CD4-positive, CD25-positive, alpha-beta regulatory T cell (primary cell): Measurements from ENCODE around the gene IMMP2L. TPM values are rescaled to one million over a fixed set of nuclear protein-coding genes. Genes with fewer than 3 reads are reported as not detected.

Experiments used
- ATAC-seq, 2 donors: fragments of 150-1000 bp; cut with Tn5 transposase; one replicate each; pipeline ENCODE4 v1.10.0; 2021; ENCODE audit warnings: low read depth in 2 of 2, moderate number of reproducible peaks in 2 of 2, moderate library complexity in 1 of 2
- DNase-seq, 3 donors: peaks; one replicate each; pipeline versions ENCODE4 v3.0.0 to v3.0.0-alpha.2; 2012 to 2022; ENCODE audit warnings: mixed read lengths in 1 of 3
- H3K27ac ChIP-seq: one replicate; pipeline ENCODE4 v1.7.0; 2013; ENCODE audit warnings: mild to moderate bottlenecking, low read length; ENCODE audit not compliant: insufficient read depth, poor library complexity, severe bottlenecking
- H3K27me3 ChIP-seq: one replicate; pipeline ENCODE4 v1.7.0; 2013; ENCODE audit warnings: low read length; ENCODE audit not compliant: control insufficient read depth, insufficient read depth
- H3K36me3 ChIP-seq: one replicate; pipeline ENCODE4 v1.7.0; 2013; ENCODE audit warnings: mild to moderate bottlenecking, low read length, moderate library complexity; ENCODE audit not compliant: control insufficient read depth, insufficient read depth
- H3K4me1 ChIP-seq: 2 replicates; pipeline ENCODE4 v1.7.0; 2013; ENCODE audit warnings: mild to moderate bottlenecking, low read length; ENCODE audit not compliant: insufficient read depth, control insufficient read depth, poor library complexity, severe bottlenecking
- H3K4me3 ChIP-seq: one replicate; pipeline ENCODE4 v1.7.0; 2013; ENCODE audit warnings: low read depth, mild to moderate bottlenecking, low read length, moderate library complexity
- H3K9me3 ChIP-seq, 2 experiments: 1 replicate in 1 of 2; 2 replicates in 1 of 2; pipeline ENCODE4 v1.7.0; 2013; ENCODE audit warnings: low read length in 2 of 2, mild to moderate bottlenecking in 1 of 2, moderate library complexity in 1 of 2; ENCODE audit not compliant: control insufficient read depth in 2 of 2
- H3K27ac Mint-ChIP-seq, 3 donors: one replicate each; pipeline ENCODE4 v1.8.0; 2020 to 2022; ENCODE audit warnings: mild to moderate bottlenecking in 3 of 3, mixed read lengths in 3 of 3, moderate library complexity in 2 of 3
- H3K27me3 Mint-ChIP-seq: one replicate; pipeline ENCODE4 v1.8.0; 2022; ENCODE audit warnings: mild to moderate bottlenecking, mixed read lengths
- H3K36me3 Mint-ChIP-seq: one replicate; pipeline ENCODE4 v1.8.0; 2020; ENCODE audit warnings: mixed read lengths
- H3K4me1 Mint-ChIP-seq, 4 donors: one replicate each; pipeline ENCODE4 v1.8.0; 2020 to 2022; ENCODE audit warnings: mixed read lengths in 4 of 4, mild to moderate bottlenecking in 1 of 4
- H3K4me3 Mint-ChIP-seq, 4 donors: one replicate each; pipeline ENCODE4 v1.8.0; 2020 to 2022; ENCODE audit warnings: mild to moderate bottlenecking in 4 of 4, mixed read lengths in 4 of 4, moderate library complexity in 3 of 4
- H3K9me3 Mint-ChIP-seq, 7 donors: one replicate each; pipeline ENCODE4 v1.8.0; 2020 to 2022; ENCODE audit warnings: mixed read lengths in 7 of 7, mild to moderate bottlenecking in 3 of 7, moderate library complexity in 2 of 7
- polyA plus RNA-seq, 4 donors: library from polyadenylated mRNA; unstranded; fragments of 300-500 nt; fragmentation: Illumina TruSeq; gene quantifications; one replicate each; pipeline ENCODE4 v1.2.3, GENCODE V29; 2021
- total RNA-seq: library from RNA; stranded (reverse); gene quantifications from one replicate; pipeline ENCODE4 v1.2.3, GENCODE V29; 2022

The IMMP2L gene
- total and polyA plus RNA-seq, 5 donors from 2014 or later = 8.9 to 23.8 (median 17.1) TPM

- no peaks in the 10 kb centered on the region for H3K27me3 Mint-ChIP-seq
- no peaks in the 10 kb centered on the region for H3K36me3 ChIP-seq
- peaks cover 0 to 2% (median 0%) of the 10 kb centered on the region in 7 donors for H3K9me3 Mint-ChIP-seq
- no peak overlapping the region for H3K4me3 ChIP-seq
- no peak overlapping the region for H3K27ac Mint-ChIP-seq
- H3K4me3 Mint-ChIP-seq = no peak overlapping the region
- no peaks in the 10 kb centered on the region for H3K4me1 ChIP-seq
- no peak overlapping the region for H3K27ac ChIP-seq
- H3K36me3 Mint-ChIP-seq = peaks cover 4% of the 10 kb centered on the region
- ATAC-seq (no peak), DNase-seq (no peak)
- H3K4me1 Mint-ChIP-seq = peaks cover 2 to 17% (median 13%) of the 10 kb centered on the region in 4 donors
- H3K9me3 ChIP-seq = no peaks in the 10 kb centered on the region
- no peaks in the 10 kb centered on the region for H3K27me3 ChIP-seq
Measured at GRCh38 chr7:110988890-110989501, 573.3 kb downstream of the IMMP2L start.

GRCh38 chr7:110988348-110988747, 573.9 kb downstream of the IMMP2L start:
- H3K27ac ChIP-seq = no peak overlapping the region
- H3K27ac Mint-ChIP-seq = no peak overlapping the region
- ATAC-seq (no peak), DNase-seq (no peak)
- H3K27me3 Mint-ChIP-seq = no peaks in the 10 kb centered on the region
- no peaks in the 10 kb centered on the region for H3K36me3 ChIP-seq
- H3K36me3 Mint-ChIP-seq = peaks cover 4% of the 10 kb centered on the region
- H3K4me3 Mint-ChIP-seq = no peak overlapping the region
- H3K4me1 Mint-ChIP-seq = peaks cover 0 to 11% (median 7%) of the 10 kb centered on the region in 4 donors
- H3K4me1 ChIP-seq = no peaks in the 10 kb centered on the region
- no peaks in the 10 kb centered on the region for H3K9me3 ChIP-seq
- H3K9me3 Mint-ChIP-seq = peaks cover 0 to 2% (median 0%) of the 10 kb centered on the region in 7 donors
- H3K4me3 ChIP-seq = no peak overlapping the region
- no peaks in the 10 kb centered on the region for H3K27me3 ChIP-seq

- DNase-seq (no peak), ATAC-seq (no peak)
- no peak overlapping the region for H3K27ac ChIP-seq
Measured at GRCh38 chr7:110987127-110987693, 575.1 kb downstream of the IMMP2L start.

GRCh38 chr7:110983822-110984456, 578.4 kb downstream of the IMMP2L start:
- Mint-ChIP-seq H3K27me3 (no peaks in the 10 kb centered on the region), H3K9me3 (peaks cover 0 to 2% (median 0%) of the 10 kb centered on the region in 7 donors), H3K4me1 (peaks cover 0 to 9% (median 2%) of the 10 kb centered on the region in 4 donors), H3K4me3 (no peak overlapping the region), H3K36me3 (peaks cover 4% of the 10 kb centered on the region), H3K27ac (no peak overlapping the region)
- no peak overlapping the region for H3K27ac ChIP-seq
- no peaks in the 10 kb centered on the region for H3K27me3 ChIP-seq
- DNase-seq (no peak), ATAC-seq (no peak)
- no peaks in the 10 kb centered on the region for H3K36me3 ChIP-seq
- no peaks in the 10 kb centered on the region for H3K9me3 ChIP-seq
- H3K4me1 ChIP-seq = no peaks in the 10 kb centered on the region
- H3K4me3 ChIP-seq = no peak overlapping the region

More at GRCh38 chr7:110987127-110987693, 575.1 kb downstream of the IMMP2L start:
- no peak overlapping the region for H3K27ac Mint-ChIP-seq
- Histone ChIP-seq H3K27me3 (no peaks in the 10 kb centered on the region), H3K4me3 (no peak overlapping the region), H3K9me3 (no peaks in the 10 kb centered on the region), H3K4me1 (no peaks in the 10 kb centered on the region), H3K36me3 (no peaks in the 10 kb centered on the region)
- H3K4me3 Mint-ChIP-seq = no peak overlapping the region
- H3K27me3 Mint-ChIP-seq = no peaks in the 10 kb centered on the region
- peaks cover 0 to 6% (median under 1%) of the 10 kb centered on the region in 4 donors for H3K4me1 Mint-ChIP-seq
- peaks cover 4% of the 10 kb centered on the region for H3K36me3 Mint-ChIP-seq
- peaks cover 0 to 2% (median 0%) of the 10 kb centered on the region in 7 donors for H3K9me3 Mint-ChIP-seq

- DNase-seq = peak in 2 of 3 donors; percentile 16 to 84
- Histone ChIP-seq H3K4me1 (peaks cover 8% of the 10 kb centered on the region), H3K27ac (no peak overlapping the region), H3K27me3 (no peaks in the 10 kb centered on the region), H3K4me3 (peak overlapping the region; percentile 65), H3K9me3 (no peaks in the 10 kb centered on the region), H3K36me3 (no peaks in the 10 kb centered on the region)
- Mint-ChIP-seq H3K27ac (peak overlapping the region; percentile 42 to 92 (median 69)), H3K36me3 (no peaks in the 10 kb centered on the region), H3K4me3 (peak overlapping the region in 3 of 4 donors; percentile 5 to 74 (median 55)), H3K9me3 (no peaks in the 10 kb centered on the region), H3K27me3 (no peaks in the 10 kb centered on the region), H3K4me1 (peaks cover 4 to 29% (median 14%) of the 10 kb centered on the region in 4 donors)
- peak; percentile 58 to 73 for ATAC-seq
Measured at GRCh38 chr7:110977127-110977737, 585.1 kb downstream of the IMMP2L start.

- peaks cover 8% of the 10 kb centered on the region for H3K4me1 ChIP-seq
- no peak overlapping the region for H3K27ac Mint-ChIP-seq
- H3K27me3 ChIP-seq = no peaks in the 10 kb centered on the region
- no peak overlapping the region for H3K4me3 ChIP-seq
- H3K27ac ChIP-seq = no peak overlapping the region
- H3K9me3 Mint-ChIP-seq = no peaks in the 10 kb centered on the region
- no peak for ATAC-seq
- peaks cover 4 to 24% (median 13%) of the 10 kb centered on the region in 4 donors for H3K4me1 Mint-ChIP-seq
- no peaks in the 10 kb centered on the region for H3K27me3 Mint-ChIP-seq
- no peak overlapping the region for H3K4me3 Mint-ChIP-seq
- DNase-seq = no peak
- H3K9me3 ChIP-seq = no peaks in the 10 kb centered on the region
- no peaks in the 10 kb centered on the region for H3K36me3 Mint-ChIP-seq
- H3K36me3 ChIP-seq = no peaks in the 10 kb centered on the region
Measured at GRCh38 chr7:110975486-110975885, 586.8 kb downstream of the IMMP2L start.

- Histone ChIP-seq H3K9me3 (no peaks in the 10 kb centered on the region), H3K36me3 (no peaks in the 10 kb centered on the region), H3K4me3 (no peak overlapping the region), H3K27me3 (no peaks in the 10 kb centered on the region), H3K4me1 (peaks cover 8% of the 10 kb centered on the region), H3K27ac (no peak overlapping the region)
- Mint-ChIP-seq H3K4me3 (no peak overlapping the region), H3K27ac (no peak overlapping the region), H3K36me3 (no peaks in the 10 kb centered on the region), H3K9me3 (no peaks in the 10 kb centered on the region), H3K4me1 (peaks cover 4 to 23% (median 13%) of the 10 kb centered on the region in 4 donors), H3K27me3 (no peaks in the 10 kb centered on the region)
- ATAC-seq (no peak), DNase-seq (no peak)
Measured at GRCh38 chr7:110974441-110974840, 587.9 kb downstream of the IMMP2L start.
